EH (cell line): ENCODE results near the gene SURF4.

Source experiments
- DNase-seq: peaks from one replicate; pipeline ENCODE4 v3.0.0-alpha.2; 2015; ENCODE audit warnings: low read depth

SURF4 gene

DNA sequence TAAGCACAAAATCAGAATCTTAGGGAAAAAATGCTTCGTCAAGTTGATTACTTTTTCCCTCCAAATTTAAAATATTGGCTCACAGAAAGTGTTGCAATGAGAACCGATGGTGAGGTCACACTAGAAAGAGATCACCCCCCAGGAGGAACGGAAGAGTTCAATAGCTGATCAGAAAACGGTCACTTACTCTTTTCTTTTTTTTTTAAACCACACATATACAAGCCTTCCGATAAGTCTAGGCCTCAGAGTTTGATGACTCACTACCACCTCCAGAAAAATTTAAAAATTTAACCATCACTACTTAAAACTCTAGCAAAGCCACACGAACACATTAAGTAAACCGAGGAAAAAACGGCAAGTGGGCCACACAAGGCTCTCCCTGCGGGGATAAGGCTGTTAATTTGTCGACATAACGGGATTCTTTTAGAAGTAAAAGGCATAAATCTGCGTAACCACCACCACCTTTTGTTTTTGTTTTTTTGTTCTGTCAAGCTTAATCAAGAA is 1.2 kb downstream of the SURF4 start:
- DNase-seq: peak; percentile 71

DNA sequence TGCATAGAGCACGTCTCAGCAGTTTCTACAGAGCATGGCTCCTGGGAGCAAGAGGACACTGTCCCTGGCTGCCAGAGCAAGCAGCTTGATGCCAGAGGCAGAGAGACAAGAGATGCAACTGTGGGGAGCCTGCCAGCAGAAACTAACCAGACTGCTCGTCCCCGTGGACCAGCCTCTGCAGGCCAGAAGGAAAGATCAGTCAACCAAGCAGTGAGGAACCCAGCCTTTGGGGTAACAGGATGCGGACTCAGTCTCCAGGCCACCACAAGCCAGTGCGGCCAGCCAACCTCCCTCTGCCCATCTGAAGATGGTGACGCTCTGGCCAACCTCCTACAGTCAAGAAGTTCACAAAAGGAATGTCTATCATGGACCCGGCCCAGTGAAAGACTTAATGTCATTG is 3.7 kb downstream of the SURF4 start:
- DNase-seq: no peak

DNA sequence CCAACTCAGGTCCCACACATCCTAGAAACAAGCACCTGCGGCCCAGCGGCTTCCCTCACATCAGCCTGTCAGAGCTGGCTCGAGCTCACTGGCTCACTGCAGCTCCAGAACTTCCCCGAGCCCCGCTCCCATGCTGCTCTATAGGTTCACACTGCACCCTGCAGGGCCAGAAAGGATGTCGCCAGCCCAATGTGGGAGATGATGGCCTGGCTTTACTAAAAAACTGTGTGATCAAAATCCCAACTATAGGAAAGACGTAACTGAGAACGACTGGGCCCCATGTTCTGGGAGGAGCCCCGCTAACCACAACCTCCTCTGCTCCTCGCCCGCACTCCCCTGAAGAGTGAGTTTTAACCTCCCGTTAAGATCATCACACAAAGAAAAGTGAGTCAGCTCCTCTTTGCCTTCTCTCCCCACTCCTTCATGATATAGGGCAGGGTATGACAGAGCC is 4.6 kb downstream of the SURF4 start:
- DNase-seq: no peak

DNA sequence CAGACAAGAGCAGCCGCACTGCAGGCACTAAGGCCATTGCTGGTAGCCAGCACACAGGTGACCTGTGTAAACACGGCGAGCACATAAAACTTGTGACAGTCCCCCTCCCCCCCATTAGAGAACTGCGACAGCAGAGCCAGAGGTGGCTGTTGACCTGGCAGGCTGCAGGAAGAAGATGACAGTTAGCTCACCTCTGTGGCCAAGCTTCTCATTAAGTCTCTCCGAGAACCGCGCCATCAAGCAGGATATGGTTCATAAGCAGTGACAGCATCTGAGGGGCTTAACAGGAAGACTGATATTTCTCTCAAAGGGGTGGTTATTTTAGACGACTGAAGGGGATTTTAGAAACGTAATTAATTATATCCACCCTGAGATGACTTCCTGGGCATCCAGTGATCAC is 5.2 kb downstream of the SURF4 start:
- no peak for DNase-seq

DNA sequence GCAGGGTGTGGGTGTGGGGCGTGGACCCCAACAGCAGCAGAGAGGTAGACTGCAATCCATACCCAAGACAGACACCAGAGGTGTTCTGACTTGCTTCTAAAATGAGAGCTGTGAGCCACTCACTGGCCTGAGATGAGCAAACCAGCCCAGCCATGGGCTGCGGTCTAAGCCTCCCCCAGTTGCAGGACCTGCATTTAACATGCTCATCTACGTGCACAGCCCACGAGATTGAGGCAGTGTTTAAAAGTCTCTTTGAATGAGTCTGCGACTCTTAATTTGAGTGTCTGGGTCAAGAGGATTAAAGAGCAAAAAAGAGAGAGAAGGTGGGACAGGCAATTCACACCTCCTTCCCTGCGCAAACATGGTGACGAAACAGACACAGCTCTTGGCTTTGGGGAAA is 5.9 kb downstream of the SURF4 start:
- DNase-seq: no peak

DNA sequence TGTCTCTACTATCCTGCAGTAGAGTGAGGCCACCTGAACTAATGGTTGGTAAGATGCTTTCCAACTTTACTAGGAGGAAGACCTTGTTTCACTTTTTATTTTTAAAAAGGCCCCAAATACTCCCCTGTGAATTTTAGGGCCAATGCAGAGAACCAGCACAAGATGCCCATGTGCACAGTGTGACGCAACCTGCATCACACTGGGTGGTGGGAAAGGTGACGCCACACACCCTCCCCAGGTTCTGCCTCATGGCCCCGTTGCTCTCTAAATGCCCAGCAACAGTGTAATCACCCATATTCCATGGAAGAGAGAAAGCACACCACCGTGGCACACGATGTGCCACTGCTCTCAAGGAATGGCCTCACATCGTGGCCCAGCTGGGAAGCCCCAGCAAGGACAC is 6.4 kb downstream of the SURF4 start:
- no peak for DNase-seq

DNA sequence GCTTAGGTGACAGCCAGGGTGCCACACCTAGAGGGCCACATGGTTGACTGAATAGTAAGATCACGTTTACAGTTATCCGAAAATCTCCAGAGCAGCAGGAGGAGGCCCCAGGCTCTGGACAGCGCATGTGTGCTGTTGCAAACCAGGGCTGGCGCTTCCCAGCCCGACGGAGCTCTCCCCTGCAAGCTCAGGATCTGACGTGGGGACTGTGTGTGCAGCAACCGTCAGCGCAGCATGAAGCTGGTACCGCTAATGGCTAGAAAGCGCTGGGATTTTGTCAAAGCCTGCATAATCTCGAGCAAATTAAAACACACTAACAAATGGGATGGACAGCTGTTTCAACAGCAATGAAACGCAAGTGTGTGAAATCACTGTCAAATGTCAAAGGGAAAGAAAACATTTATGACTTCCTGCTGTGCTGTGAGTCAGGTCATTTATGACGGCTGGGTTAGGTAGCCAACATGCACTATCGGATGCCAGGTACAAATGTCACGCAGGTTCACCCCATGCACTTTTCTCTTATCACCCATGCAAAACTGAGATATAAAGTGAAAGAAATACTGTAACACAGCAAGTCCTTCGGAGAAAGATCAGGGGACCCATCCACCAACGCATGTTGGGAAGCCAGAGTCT is 7.5 kb downstream of the SURF4 start:
- no peak for DNase-seq

DNA sequence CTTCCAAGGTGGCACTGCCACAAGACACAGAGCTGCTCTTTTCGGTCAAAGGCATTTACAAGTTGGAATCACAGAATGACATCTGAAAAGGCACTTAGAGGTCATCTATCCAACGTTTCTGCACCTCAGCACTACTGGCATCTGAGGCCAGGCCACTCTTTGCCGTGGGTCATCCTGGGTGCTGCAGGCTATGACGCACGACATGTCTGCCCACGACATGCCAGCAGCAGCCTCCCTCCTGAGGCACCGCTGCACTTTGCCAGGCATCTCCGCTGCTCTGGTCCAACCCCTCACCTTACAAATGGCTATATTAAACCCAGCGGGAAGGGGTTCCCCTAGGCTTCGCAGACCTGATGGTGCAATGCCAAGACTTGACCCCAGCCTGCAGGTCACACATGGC is 8.1 kb downstream of the SURF4 start:
- DNase-seq: no peak

DNA sequence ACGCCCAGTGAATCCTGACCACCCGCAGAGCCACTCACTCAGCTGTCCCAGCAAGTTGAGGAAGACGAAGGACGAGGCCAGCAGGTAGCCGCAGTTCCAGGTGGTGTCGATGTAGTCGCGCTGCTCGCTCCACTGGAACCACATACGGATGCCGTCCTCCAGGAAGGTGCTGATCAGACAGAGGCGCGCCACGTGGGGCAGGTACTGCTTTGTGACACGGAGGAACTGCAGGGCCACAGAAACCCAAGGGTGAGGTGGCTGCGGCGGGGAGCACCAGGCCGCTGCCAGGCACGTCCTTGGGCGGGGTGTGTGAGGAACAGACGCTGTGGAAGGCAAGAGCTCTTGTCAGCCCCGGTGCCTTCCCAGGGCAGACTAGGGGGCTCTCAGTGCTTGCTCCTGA is 8.6 kb downstream of the SURF4 start:
- no peak for DNase-seq

DNA sequence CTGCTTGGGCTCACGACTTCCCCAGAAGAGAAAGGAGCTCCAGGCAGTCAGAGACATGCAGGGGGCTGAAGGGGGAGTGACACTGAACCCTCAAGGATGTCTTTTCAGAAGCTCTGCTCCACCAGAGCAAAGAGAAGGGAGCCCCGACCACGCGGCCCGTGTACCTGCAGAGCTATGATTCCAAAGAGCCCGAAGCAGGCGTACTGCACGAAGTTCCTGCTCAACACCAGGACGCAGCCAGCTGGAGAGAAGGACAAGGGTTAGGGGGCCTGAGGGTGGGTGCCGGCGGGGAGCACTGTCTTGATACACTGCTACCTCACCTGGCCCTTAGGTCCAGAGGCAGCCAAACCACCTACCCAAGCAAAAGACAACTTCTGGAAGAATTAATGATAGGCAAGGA is 9.4 kb downstream of the SURF4 start:
- DNase-seq: no peak

DNA sequence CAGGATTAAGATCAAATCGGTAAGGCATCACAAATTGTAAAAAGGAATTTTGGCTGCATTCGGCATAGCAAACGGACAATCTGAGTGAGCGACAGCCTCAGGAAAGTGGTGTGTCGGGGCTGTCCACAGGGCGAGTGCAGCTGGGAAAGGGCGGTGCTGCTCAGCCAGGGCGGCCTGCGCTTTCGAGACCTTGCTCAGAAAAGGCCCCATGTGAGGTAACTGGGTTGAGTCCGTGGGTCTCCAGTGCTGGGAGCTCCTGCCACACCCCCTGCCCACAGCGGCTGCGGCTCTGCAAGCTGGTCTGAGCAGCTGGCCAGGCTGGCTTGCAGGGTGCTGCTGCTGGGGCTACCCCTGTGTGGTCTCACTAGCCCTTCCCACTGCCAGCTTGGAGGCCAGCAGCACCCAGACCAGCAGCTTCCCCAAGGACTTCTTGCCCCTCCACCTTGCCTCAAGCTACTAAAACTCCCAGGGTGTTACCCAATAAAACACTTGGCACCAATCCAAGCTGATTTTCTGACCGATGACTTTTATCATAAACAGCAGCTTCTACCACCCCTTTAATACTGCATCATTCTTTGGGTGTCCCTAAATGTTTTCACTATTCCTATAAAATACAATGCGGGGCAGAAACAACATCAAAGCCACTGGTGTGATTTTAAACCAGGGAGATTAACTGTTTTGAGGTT is 13.4 kb downstream of the SURF4 start:
- DNase-seq: peak; percentile 18

DNA sequence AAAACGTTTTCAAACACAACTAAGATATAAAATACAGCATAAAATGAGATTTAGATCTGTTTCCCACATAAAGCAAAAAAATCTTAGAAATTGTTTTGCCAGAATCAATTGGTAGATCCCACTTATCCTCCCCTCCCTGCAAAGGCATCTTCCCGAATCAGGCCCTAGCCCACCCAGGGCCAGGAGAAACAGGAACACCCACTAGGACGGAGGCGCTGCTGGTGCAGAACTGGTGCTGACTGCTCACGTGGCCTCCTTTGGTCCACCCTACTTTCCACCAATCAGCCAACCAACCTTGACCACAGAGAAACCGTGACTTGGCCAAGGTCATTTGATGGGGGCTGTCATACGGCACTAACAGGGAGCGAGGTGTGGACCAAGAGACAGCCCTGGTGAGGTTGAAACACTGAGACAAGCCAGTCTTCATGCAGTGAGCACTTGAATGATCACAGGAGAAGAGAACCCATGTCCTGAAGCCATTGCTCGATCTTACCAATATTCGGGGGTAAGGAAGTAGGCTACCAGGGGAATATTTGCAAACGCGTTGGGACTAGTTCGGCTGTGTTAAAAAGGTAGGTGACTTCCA is 14.3 kb downstream of the SURF4 start:
- DNase-seq: no peak

DNA sequence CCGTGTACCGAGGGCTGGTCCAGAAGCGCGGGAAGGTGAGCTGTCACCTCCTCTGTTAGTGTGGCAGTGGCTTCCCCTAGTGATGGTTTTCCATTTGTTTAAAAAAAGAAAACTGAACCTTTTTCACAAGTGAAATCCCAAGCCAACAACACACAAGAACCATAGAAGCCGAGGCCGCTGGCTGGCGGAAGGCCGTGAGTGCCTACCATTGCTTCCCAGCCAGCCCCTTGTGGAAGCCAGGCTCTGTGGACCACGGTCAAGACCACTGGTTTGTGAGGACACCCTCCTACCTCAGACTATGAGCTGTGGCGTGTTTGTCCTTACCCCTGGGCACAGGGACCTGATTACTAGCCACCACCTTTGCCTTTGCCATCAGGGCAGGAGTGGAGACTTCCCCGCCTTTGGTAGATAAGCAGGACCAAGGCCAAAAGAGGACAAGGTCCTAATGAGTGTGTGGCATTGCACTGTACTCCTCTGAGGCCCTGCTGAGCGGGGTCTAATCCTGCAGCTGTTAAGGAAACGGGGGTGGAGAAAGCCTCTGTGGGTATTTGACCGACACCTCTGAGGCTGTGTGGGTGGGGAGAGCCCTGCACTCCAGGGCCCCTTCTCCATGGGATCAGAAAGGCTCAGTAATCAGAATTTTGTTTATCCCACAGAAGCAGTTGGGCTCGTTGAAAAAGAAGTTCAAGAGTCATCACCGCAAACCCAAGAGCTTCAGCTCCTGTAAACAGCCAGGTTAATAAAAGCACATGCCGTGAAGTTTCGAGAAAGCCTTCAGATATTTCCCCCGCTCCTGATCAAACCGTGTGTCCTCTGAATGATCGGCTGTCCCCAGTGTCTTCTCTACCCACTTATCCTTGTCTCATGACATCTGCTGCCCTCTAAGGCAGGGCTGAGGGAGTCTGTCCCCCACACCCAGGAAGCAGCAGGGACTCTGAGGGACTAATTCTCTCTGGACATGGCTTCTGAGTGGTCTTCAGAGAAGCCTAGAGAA is 15.2 kb downstream of the SURF4 start:
- no peak for DNase-seq

DNA sequence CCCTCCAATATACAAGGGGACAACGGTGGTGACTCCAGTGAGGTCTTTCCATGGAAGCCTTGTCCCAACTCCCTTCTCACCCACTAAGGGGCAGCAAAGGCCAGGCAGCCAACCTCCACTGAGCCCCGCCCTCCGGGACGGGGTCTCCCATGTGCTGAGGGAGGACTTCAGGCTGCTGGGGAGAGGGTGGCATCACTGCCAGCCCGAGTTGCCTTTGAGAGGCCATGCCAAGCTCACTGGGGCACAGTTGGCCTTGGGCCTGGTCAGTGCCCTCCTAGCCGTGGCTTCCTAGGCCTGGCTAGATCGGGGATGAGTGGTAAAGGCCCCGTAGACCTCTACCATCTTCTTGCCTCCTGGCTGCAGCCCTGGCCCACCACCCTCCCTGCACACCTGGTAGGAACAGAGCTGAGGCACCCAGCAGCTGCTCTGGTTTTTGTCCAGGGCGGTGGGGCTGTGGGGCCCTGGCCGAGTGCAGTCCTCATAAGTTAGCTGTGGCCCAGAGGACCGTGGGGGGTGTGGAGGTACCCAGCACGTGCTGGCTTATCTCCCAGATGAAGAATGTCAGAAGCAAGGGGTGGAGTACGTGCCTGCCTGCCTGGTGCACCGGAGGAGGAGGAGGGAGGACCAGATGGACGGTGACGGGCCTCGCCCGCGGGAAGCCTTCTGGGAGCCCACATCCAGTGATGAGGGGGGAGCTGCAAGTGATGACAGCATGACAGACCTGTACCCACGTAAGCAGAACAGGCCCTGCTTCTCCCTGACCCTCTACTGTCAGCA is 16.3 kb downstream of the SURF4 start:
- peak; percentile 30 for DNase-seq

DNA sequence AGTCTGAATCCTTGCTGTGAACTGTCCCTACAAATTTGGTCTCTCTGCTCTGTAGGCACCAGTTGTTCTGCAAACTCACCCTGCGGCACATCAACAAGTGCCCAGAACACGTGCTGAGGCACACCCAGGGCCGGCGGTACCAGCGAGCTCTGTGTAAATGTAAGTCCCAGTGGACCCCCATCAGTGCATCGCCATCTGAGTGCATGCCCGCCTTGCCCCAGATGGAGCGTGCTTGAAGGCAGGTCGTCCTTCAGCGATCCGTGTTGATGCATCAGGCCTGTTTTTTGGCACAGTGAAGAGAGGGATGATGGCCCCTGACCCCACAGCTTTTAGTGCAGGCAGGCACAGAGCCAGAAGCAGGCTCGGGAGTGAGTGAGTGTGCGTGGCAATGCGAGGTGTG is 18.2 kb downstream of the SURF4 start:
- no peak for DNase-seq

DNA sequence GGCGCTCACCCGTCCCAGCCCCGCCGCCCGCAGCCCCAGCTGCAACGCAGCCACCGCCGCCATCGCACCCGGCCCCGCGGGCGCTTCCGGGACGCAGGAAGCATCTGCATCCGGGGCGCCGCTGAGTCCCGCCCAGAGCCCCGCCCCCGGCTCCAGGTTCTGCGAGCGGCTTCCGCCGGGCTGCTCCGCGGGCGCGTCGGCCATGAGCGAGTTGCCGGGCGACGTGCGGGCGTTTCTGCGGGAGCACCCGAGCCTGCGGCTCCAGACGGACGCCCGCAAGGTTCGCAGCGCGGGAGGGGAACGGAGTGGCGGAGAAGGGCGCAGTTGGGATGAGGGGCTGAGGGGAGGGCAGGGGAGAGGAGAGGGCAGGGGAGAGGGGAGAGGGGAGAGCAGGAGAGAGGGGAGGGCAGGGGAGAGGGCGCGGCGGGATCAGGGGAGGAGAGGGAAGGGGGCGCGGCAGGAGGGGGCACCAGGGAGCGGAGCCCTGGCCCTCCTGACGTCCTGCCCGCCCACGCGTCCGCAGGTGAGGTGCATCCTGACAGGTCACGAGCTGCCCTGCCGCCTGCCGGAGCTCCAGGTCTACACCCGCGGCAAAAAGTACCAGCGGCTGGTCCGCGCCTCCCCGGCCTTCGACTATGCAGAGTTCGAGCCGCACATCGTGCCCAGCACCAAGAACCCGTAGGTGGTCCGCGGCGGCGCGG is 19.3 kb downstream of the SURF4 start, which contains the start of the genes SURF1 and SURF2:
TSS of gene SURF1 (minus strand) at position 97 of the 701 bp plus-strand sequence. CDS start at position 63, 34 bp downstream.
TSS of gene SURF2 (plus strand) at position 160 of the 701 bp plus-strand sequence. CDS start at position 203, 43 bp downstream.
- peak; percentile 82 for DNase-seq

DNA sequence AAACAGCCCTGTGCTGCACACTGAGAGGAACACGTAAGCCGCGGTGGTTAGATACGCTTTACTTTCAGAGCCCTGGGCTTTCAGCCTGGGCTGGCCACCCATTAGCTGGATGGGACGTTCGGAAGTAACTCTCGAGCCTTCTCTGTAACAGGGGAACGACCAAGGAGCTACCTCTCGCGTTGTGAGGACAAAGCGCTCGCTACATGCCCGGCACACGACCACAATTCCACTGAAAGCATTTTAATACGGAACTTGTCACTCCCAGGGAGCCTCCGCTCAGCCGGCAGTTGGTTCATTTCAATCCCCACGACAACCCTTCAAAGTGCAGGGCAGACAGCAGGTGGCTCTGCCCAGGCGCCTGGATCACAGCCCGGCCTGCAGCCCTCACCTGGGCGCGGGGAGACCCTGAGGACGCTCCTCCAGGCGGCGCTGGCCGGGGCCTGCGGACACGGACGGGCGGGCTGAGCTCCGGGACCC is 19.9 kb downstream of the SURF4 start:
- DNase-seq: peak; percentile 28

DNA sequence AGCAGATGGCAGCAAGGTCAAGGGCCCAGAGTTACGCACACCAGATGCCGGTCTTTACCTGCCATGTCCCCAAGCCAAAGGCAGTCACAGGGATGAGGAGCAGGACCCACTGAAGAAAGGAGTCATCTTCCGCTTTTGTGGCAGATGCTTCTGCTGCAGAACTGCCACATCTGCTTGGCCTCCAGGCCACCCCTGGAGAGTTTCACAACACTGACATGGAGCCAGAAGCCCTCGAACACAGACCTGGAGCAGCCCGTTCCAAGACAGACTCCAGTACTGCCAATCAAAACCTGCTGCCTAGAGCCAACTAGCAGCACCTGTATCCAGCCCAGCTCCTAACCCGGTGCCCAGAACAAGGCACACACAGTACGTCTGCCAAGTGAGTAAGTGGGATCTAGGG is 21.1 kb downstream of the SURF4 start:
- DNase-seq: no peak

DNA sequence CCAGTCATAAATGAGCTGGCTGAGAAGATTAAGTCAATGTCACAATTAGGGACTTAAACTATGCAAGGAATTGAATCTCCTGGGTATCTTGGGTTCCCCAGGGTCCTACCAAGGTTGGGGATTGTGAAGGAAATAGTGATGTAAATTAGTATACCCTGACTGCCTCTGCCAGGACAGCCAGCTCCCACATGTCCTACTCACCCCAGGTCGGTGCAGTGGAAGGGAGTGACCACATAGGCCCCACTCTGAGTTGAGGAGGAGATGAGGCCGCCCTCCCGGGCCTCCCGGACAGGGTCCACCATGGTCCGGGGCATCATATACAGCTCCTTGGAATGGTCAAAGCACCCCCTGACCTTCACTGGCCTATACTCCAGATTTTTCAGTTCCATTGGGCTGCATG is 22.3 kb downstream of the SURF4 start:
- no peak for DNase-seq

DNA sequence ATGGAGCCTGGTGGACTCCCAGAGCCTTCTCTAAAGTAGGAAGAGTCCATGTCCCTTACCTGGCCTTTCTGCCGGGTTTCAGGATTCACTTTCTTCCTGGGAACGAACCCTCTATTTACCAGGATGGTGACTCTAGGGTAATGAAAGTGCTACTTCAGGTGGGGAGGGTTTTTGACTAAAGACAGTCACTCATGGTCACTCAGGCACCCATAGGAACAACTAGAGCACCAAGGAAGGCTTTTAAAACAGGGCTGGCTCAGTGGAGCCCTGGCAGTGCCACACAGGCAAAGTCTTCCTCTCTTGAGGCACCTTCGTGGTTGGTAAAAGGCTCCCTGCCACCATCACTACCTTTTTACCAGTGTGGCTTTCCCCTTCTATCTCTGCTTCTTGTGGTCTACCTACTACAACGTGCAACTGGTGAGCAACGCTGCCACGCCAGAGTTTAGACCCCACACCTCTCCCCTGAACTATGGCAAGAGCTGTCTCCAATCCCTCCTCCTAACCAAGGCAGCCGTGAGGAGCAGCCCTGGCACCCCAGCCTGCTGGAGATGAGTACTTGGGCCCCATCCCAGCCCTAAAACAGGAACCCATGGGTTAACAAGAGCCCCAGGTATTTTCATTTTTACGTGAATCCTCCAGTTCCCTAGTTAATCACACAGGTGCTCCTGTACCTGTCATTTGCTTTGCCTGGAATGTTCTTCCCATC is 23.1 kb downstream of the SURF4 start:
- DNase-seq: no peak
